CD4-positive, alpha-beta T cell treated with Interleukin-1 beta for 1 hour (primary cell): ENCODE results near the gene APBB1IP.
"Not testable (repeated sequence)": the region's sequence is repeated elsewhere in the genome, so short reads cannot be mapped to it uniquely, and the experiment has no call there.

Experiments
- DNase-seq, 2 donors: peaks; one replicate each; pipeline ENCODE4 v3.0.0-alpha.2; 2020 to 2022

The APBB1IP gene

GRCh38 chr10:26441491-26442214, 3.5 kb downstream of the APBB1IP start:
- peak; percentile 26 to 59 for DNase-seq

GRCh38 chr10:26445411-26446031, 7.4 kb downstream of the APBB1IP start:
- DNase-seq: no peak

GRCh38 chr10:26446258-26446657, 8.1 kb downstream of the APBB1IP start:
- DNase-seq: no peak

- peak in 1 of 2 donors; percentile 49 for DNase-seq
Observed at GRCh38 chr10:26448292-26448691, 10.2 kb downstream of the APBB1IP start.

- peak; percentile 86 to 88 for DNase-seq
Observed at GRCh38 chr10:26448706-26449435, 10.7 kb downstream of the APBB1IP start.

- DNase-seq: no peak
Observed at GRCh38 chr10:26449726-26450125, 11.6 kb downstream of the APBB1IP start.

- DNase-seq: no peak
Observed at GRCh38 chr10:26451903-26452302, 13.8 kb downstream of the APBB1IP start.

- no peak for DNase-seq
Observed at GRCh38 chr10:26453850-26454249, 15.7 kb downstream of the APBB1IP start.

GRCh38 chr10:26454891-26455290, 16.8 kb downstream of the APBB1IP start:
- no peak for DNase-seq

- DNase-seq: no peak
Observed at GRCh38 chr10:26455567-26456315, 17.6 kb downstream of the APBB1IP start.

- no peak for DNase-seq
Observed at GRCh38 chr10:26457088-26457487, 18.9 kb downstream of the APBB1IP start.

- DNase-seq: no peak
Observed at GRCh38 chr10:26460736-26461135, 22.6 kb downstream of the APBB1IP start.

- no peak for DNase-seq
Observed at GRCh38 chr10:26463986-26464385, 25.8 kb downstream of the APBB1IP start.

- DNase-seq: no peak
Observed at GRCh38 chr10:26464632-26465280, 26.6 kb downstream of the APBB1IP start.

- not testable (repeated sequence) for DNase-seq
Observed at GRCh38 chr10:26466531-26466930, 28.4 kb downstream of the APBB1IP start.

- no peak for DNase-seq
Observed at GRCh38 chr10:26467639-26468038, 29.5 kb downstream of the APBB1IP start.

GRCh38 chr10:26468291-26468690, 30.1 kb downstream of the APBB1IP start:
- no peak for DNase-seq

GRCh38 chr10:26468700-26469099, 30.6 kb downstream of the APBB1IP start:
- peak; percentile 61 to 68 for DNase-seq

- DNase-seq: no peak
Observed at GRCh38 chr10:26472492-26472778, 34.3 kb downstream of the APBB1IP start.

GRCh38 chr10:26474026-26474425, 35.9 kb downstream of the APBB1IP start:
- DNase-seq: no peak

- DNase-seq: peak in 1 of 2 donors; percentile 58
Observed at GRCh38 chr10:26474845-26475244, 36.7 kb downstream of the APBB1IP start.

GRCh38 chr10:26475386-26475785, 37.2 kb downstream of the APBB1IP start:
- DNase-seq: no peak

GRCh38 chr10:26477501-26477900, 39.4 kb downstream of the APBB1IP start:
- DNase-seq: no peak
